B cell (primary cell): ENCODE data around the gene NRXN2.

Experiments
- EZH2 ChIP-seq: IDR thresholded peaks from 2 replicates; pipeline ENCODE4 v1.6.1; 2012; ENCODE audit warnings: borderline replicate concordance, low read depth, mild to moderate bottlenecking, moderate library complexity, low read length; ENCODE audit not compliant: insufficient read depth, poor library complexity, severe bottlenecking
- TF ChIP-seq, protein P1 (sequence below): fragments of 200-600 bp; IDR thresholded peaks from one replicate; pipeline ENCODE4 v1.8.0; 2022; ENCODE audit warnings: antibody characterized with exemption, mild to moderate bottlenecking

DNA sequence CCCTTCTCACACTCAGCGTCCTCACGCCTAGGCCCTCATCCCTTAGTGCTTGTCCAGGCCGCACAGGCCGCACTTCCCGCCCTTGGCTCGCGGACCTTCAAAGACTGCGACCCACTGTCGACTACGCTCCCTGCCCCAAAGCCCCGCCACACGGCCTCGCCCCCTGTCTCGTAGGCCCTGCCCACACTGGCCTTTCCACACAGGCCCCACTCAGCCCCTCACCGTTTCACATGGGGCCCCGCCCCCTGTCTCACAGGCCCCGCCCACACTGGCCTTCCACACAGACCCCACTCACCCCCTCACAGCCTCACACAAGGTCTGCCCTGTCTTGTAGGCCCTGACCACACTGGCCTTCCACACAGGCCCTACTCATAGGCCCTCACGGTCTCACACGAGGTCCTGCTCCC is 11.0 kb downstream of the NRXN2 start:
- TF ChIP-seq, protein P1, sequence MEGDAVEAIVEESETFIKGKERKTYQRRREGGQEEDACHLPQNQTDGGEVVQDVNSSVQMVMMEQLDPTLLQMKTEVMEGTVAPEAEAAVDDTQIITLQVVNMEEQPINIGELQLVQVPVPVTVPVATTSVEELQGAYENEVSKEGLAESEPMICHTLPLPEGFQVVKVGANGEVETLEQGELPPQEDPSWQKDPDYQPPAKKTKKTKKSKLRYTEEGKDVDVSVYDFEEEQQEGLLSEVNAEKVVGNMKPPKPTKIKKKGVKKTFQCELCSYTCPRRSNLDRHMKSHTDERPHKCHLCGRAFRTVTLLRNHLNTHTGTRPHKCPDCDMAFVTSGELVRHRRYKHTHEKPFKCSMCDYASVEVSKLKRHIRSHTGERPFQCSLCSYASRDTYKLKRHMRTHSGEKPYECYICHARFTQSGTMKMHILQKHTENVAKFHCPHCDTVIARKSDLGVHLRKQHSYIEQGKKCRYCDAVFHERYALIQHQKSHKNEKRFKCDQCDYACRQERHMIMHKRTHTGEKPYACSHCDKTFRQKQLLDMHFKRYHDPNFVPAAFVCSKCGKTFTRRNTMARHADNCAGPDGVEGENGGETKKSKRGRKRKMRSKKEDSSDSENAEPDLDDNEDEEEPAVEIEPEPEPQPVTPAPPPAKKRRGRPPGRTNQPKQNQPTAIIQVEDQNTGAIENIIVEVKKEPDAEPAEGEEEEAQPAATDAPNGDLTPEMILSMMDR = no peak
- no peak for TF ChIP-seq EZH2
